Measurements from ENCODE around the gene NT5C3B.

- no peak for TF ChIP-seq CTCF (IDR thresholded peaks at IDR 0.05; ENCODE audit: borderline replicate concordance, extremely low read depth, low read length, poor library complexity, severe bottlenecking)
- TF ChIP-seq EZH2 (IDR thresholded peaks at IDR 0.05; ENCODE audit: borderline replicate concordance, low read depth, low read length, severe bottlenecking) = no peak
These were observed 35.2 kb downstream of the NT5C3B start for GRCh38 chr17:41800601-41801373.

All from DND-41 (cell line).